GM21423 (cell line): ENCODE measurements around the gene RGS6.

Experiments used
- ATAC-seq: cut with Tn5 transposase; IDR thresholded peaks from one replicate; pipeline ENCODE4 v1.9.1; 2021; ENCODE audit warnings: mild to moderate bottlenecking, moderate library complexity; ENCODE audit not compliant: unreplicated experiment

The RGS6 gene

DNA sequence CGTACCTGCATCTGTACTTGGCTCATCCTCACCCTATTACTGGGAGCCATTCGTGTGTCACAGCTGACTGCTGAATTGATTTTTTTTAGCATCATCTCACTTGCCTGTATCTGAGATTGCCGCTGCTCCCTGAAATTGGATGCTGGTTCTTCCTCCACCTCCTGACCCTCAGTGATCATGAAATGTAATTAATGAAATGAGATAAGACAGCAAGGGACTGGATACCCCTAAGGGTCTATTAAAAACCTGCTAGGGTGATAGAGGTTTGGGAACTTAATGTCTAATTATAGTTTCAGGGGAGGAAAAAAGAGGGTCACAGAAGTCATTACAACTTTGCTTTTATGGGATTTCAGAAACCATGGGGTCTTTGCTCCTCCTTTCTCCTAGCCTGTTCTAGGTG, 551.1 kb downstream of the RGS6 start:
- ATAC-seq = no peak

DNA sequence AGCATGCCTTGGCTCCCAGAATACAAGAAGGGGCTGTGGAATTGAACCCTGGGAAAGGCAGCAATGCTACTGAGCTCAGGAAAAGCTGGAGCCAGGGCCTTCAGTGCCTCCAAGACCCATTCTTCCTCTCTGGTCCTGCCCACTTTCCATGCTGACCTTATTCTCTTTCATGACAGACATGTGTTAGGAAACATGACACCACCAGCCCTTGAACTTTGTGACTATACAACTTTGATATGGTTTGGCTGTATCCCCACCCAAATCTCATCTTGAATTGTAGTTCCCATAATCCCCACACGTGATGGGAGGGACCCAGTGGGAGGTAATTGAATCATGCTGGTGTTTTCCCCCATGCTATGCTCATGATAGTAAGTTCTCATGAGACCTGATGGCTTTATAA, 553.5 kb downstream of the RGS6 start:
- no peak for ATAC-seq

GRCh38 chr14:72488514-72488913, 556.3 kb downstream of the RGS6 start:
- ATAC-seq = no peak

- ATAC-seq = no peak
These were observed 560.0 kb downstream of the RGS6 start for GRCh38 chr14:72492196-72492595.

DNA sequence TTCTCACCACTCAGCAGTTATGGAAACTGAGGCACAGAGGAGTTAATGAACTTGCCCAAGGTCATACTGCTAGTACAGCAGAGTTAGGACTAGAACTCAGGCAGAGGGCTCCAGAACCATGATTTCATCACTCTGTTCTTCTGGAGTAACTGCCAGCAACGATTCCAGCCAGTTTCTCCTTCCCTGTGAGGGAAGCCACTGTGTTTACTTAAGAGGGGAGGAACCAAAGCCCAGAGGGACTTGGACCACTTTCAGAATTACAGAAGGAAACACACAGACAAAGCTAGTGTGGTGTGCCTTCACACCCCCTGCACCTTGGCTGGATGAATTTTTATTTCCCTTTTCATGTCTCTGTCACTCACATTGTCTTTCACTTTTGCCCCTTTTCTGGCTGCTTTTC, 563.4 kb downstream of the RGS6 start:
- no peak for ATAC-seq

- no peak for ATAC-seq
These were observed 566.4 kb downstream of the RGS6 start for GRCh38 chr14:72498646-72499045.

DNA sequence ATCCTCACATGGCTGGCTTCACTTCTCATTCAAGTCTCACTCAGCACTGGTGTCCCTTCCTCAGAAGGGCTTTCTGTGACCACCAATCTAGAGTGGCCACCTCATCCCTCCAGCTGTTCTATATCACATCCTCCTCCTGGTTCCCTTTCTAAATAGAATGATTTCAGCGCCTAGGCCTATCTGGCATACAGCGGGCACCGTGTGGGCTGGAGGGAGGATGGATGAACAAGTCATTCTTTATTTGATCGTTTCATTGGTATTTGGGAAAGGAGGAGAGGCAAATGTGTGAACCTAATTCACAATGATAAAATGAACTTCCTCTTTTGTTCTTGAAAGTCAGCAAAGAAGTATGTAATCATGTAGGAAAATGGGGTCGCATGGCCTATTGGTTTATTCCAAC, 567.5 kb downstream of the RGS6 start:
- ATAC-seq = no peak

- ATAC-seq = no peak
These were observed 568.1 kb downstream of the RGS6 start for GRCh38 chr14:72500234-72500838.

DNA sequence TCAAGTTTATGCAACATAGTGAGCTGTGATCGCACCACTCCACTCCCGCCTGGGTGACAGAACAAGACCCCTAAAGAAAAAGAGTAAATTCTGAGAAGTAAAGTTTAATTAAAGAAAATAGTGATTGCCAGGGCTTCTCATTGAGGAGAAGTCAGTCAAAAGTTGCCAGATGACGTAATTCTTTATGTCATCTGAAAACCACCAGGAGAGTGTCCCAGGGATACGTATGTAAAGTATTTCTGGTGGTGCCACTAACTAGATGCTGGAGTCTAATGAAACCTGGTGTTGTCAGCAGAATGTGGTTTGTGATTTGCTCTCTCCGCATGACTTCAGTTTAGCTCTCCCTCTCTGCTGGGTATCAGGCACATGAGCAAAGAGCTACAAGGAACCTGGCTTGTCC, 569.2 kb downstream of the RGS6 start:
- ATAC-seq = no peak

DNA sequence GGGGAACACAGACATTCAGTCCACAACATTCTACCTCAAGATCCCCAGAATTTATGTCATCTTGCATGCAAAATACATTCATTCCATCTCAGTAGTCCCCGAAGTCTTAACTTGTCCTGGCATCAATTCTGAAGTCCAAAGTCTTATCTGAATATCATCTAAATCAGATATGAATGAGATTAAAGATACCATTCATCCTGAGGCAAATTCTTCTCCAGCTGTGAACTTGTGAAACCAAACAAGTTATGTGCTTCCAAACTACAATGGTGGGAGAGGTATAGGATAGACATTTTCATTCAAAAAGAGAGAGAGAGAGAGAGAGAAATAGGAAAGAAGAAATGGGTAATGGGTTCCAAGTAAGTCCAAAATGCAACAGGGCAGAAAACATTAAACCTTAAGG, 571.0 kb downstream of the RGS6 start:
- ATAC-seq = no peak

DNA sequence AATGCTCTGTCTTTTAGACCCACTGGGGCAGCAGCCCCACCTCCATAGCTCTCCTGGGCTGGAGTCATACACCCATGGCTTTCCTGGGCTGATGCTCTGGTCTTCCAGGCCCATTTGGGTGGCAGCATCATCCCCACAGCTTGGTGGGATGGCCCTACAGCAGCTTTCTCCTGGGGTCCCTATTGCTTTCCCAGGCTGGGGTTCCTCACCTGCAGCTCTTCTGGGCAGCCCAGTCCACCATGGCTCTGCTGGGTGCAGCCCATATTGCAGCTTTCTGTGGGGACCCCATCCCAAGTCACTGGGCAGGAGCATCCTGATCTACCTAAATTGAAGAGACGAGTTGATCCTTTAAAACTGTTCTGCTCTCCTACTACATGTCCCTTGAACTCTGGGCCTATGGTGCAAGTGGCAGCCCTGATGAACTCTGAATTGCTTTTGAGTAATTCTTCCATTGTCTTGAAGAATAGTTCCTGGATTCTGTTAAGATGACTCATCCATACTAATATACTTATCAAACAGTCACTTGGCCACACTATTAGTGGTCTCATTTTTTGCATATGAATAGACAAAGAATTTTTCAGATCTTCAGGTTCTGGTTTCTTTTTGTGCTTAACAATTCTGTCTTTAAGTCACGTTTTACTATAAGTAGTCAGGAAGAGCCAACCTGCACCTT, 571.6 kb downstream of the RGS6 start:
- ATAC-seq = no peak

DNA sequence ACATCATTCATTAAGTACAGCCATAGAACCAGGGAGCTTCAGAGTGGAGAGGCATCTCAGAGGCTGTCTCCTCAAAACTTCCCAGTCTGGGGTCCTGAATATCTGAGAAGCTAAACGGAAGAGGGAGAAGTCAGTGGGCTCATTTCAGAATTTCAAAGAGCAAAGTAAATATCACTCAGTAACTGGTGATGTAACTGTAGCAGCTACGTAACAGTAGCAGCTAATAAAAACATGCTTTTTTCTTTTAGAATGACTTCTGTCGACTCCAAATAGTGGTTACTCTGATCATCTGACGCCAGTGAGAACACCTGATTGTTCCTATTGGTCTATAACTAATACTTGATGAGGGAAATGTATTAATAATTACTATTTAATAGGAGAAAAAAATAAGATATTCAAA, 578.3 kb downstream of the RGS6 start:
- no peak for ATAC-seq

DNA sequence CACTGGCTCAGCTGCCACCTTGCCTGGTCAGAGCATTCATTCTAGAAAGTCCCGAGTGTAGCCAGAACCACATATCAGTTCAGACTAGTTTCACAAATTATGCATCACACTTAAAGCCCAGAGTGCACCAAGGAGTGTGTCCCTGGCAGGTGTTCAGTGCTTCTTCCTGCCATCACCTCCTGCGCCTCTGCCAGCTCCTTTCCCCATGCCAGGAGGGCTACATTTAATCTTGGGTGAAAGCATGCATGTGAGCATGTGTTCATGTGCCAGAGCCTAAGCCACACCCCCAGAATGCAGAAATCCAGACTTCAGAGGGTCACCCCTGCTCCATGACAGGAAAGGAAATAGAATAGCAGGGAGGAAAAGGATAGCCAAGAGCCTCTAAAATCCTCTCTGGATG, 580.1 kb downstream of the RGS6 start:
- no peak for ATAC-seq

DNA sequence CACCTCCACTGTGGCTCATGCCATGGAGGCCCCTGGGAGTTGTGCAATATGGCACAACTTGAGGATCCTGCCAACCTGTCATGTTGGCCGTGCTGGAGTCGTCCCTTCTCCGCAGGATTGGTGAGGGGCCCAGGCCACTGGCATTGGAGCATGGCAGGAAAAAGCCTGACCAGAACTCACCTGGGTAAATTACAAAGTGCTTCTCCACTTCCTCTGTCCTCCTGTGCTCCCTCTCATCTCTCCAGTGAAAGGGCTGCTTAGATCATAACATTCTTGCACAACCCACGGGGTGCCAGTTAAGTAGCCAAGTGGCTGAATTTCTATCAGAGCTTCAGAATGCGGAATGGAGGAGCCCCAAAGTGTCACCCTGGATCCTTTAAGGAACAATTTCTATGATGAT, 580.7 kb downstream of the RGS6 start:
- no peak for ATAC-seq

- ATAC-seq = no peak
These were observed 581.1 kb downstream of the RGS6 start for GRCh38 chr14:72513346-72513745.

DNA sequence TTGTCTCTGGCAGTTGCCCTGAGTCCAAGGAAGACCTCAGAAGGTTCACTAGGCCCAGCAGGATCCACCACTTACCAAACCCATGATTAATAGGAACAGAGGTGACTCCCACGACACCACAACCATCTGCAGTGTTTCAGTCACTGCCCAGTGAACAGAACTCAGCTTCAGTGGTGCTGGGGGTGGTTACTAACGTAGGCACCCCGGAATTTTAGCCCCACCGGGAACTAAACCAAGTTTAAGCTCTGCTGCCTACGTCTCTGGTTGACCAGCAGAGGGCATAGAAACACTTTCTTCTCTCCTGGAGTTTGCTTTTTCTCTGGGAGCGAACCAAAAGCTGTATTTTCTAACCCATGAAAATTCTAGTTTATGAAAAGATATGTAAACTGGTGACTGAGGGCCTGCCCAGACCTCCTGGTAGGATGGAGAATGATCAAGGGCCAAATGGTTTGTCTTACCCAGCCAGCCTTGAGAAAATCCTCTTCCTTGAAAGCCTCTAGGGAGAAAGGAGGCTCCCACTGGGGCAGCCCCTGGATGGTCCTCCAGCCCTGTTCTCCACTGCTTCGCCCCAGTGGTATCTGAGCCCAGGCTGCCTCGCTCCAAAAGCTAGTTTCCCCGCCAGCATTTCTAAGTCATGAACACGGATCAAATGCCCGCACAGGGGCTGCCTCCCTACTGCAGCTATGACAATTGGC, 581.9 kb downstream of the RGS6 start:
- ATAC-seq = no peak

- no peak for ATAC-seq
These were observed 582.4 kb downstream of the RGS6 start for GRCh38 chr14:72514660-72515025.

- ATAC-seq = no peak
These were observed 583.8 kb downstream of the RGS6 start for GRCh38 chr14:72515779-72516770.

DNA sequence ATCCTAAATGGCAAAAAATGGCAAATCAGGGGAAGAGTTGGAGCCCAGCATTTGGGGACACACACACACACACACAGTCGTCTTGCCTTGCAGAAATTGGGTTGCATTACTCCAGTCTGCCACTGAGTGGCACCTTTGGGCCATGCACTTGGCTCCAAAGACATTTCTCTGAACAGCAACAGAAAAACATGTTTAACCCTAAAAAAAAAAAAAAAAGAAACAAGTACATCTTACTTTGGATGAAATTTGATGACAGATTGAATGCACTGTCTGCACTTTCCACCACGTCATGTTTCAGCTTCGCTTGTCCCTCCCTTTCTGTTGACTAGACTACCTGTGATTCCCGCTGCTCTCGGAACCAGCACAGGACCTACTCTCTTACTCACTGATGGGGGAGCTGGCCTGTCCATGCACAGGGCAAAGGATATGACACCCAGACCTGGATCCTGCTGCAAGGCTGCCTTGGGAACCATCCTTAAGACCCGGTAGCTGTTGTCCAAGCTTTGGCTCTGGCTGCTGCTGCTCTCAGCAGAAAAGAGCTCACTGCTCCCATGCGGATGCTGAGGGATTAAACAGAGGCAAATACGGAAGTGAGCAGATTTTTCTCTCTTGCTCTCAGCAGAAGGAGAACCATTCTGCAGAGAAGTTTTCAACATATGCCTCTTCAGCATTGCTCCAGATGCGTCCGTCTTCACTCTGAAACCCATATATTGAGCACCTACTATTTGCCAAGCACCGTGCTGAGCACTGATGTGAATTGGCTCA, 584.9 kb downstream of the RGS6 start:
- ATAC-seq = no peak

DNA sequence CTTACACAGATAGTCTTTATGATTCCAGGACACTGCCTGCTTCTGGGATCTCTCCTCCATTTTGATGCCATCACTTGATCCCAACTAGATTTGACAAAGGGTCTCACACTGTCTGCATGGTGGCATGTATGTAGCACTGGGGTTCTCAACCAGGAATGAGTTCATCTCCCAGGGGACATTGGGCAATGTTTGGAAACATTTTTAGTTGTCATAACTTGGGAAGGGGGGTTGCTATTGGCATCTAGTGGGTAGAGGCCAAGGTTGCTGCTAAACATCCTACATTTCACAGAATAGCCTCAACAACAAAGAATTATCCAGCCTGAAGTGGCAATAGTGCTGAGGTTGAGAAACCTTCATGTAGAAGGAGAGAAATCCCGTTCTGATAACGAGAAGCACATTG, 585.5 kb downstream of the RGS6 start:
- no peak for ATAC-seq
